SK-N-SH (cell line): ENCODE measurements around the gene TBRG4.

Experiments used
- CTCF ChIP-seq: fragments of 200-600 bp; sonication (generic); IDR thresholded peaks from 2 replicates; pipeline ENCODE4 v1.6.1; 2017; ENCODE audit warnings: antibody characterized with exemption, mild to moderate bottlenecking, moderate library complexity
- SMC3 ChIP-seq: IDR thresholded peaks from 2 replicates; pipeline ENCODE4 v1.6.1; 2012; ENCODE audit warnings: low read depth, low read length, improper control_type of control experiment
- TEAD4 ChIP-seq: IDR thresholded peaks from 2 replicates; pipeline ENCODE4 v1.4.0; 2012; ENCODE audit warnings: mild to moderate bottlenecking, borderline replicate concordance; ENCODE audit not compliant: insufficient read depth

DNA sequence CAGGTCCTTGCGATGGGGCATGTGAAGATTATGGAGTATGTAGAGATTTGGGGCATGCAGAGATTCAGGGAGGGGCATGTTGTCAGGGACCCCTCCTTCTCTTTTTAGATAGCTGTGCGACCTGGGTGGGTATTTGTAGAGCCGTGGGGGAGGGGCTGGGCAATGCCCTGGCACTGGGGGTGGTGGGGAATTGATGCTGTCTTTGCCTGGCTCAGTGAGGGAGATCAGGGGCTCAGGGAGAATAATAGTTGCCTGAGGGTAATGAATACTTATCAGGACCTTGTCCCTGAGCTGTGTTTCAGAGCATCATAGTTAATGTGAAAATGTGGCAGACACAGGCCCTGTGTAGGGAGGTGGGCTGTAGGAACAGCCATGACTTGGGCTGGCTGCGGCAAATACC is 49.6 kb upstream of the TBRG4 start:
- TF ChIP-seq CTCF, result no peak
- no peak for TF ChIP-seq SMC3
- TF ChIP-seq TEAD4, result no peak
